Bronchial epithelial cell (primary cell): ENCODE measurements around the gene TGFB1I1. TPM values are rescaled to one million over a fixed set of nuclear protein-coding genes. Genes with fewer than 3 reads are reported as not detected.
"Not testable (repeated sequence)": the region's sequence is repeated elsewhere in the genome, so short reads cannot be mapped to it uniquely, and the experiment has no call there.

ENCODE experiments used
- DNase-seq: peaks from one replicate; pipeline ENCODE4 v3.0.0-alpha.2; 2010; ENCODE audit warnings: low read depth
- FAIRE-seq: peaks from 2 replicates; lab custom pipeline; 2011; peaks lifted over from hg19 to GRCh38; lab: Jason Lieb, UNC
- H3K27me3 ChIP-seq: 2 replicates; pipeline ENCODE4 v1.5.1; 2011; ENCODE audit warnings: low read length; ENCODE audit not compliant: control insufficient read depth, insufficient read depth
- H3K36me3 ChIP-seq: 2 replicates; pipeline ENCODE4 v1.5.1; 2011; ENCODE audit warnings: low read length; ENCODE audit not compliant: control insufficient read depth, insufficient read depth
- H3K4me3 ChIP-seq: 2 replicates; pipeline ENCODE4 v1.5.1; 2011; ENCODE audit warnings: mild to moderate bottlenecking, low read depth, low read length, control low read depth
- total RNA-seq: library from RNA; depleted of rRNA; stranded (reverse); fragments of >200 nt; gene quantifications from 2 replicates; pipeline ENCODE4 v1.2.1, GENCODE V29; 2014
- TF ChIP-seq, protein P1 (sequence below): IDR thresholded peaks from 2 replicates; pipeline ENCODE4 v1.5.1; 2011; ENCODE audit warnings: mild to moderate bottlenecking, moderate library complexity, low read length, control low read depth, inconsistent platforms; ENCODE audit not compliant: insufficient read depth, severe bottlenecking

The TGFB1I1 gene
- total RNA-seq, 1 donor from 2014 or later = 1.6 TPM

DNA sequence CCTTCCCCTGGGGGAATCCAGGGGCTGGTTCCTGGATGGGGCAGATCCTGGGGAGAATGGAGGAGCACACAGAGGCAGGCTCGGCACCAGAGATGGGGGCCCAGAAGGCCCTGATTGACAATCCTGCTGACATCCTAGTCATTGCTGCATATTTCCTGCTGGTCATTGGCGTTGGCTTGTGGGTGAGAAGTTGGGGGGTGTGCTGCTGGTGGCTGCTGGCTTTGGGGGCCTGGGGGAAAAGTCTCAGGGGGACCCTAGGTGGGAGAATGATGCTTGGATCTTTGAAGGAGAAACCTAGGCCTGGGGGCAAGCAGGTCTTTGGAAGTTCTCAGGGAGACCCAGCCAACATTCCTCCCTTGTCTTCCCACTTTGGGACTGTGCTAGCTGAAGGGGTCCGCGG, 11.1 kb downstream of the TGFB1I1 start, which contains the start of gene SLC5A2:
Gene SLC5A2 (plus strand): TSS at position 43 of the 400 bp plus-strand sequence. CDS start 14 bp downstream, at position 57.
- Histone ChIP-seq H3K27me3 (peaks cover 2% of the 10 kb centered on the region), H3K4me3 (no peak within 1 kb of the TSS), H3K36me3 (no peaks in the 10 kb centered on the region)
- TF ChIP-seq, protein P1, sequence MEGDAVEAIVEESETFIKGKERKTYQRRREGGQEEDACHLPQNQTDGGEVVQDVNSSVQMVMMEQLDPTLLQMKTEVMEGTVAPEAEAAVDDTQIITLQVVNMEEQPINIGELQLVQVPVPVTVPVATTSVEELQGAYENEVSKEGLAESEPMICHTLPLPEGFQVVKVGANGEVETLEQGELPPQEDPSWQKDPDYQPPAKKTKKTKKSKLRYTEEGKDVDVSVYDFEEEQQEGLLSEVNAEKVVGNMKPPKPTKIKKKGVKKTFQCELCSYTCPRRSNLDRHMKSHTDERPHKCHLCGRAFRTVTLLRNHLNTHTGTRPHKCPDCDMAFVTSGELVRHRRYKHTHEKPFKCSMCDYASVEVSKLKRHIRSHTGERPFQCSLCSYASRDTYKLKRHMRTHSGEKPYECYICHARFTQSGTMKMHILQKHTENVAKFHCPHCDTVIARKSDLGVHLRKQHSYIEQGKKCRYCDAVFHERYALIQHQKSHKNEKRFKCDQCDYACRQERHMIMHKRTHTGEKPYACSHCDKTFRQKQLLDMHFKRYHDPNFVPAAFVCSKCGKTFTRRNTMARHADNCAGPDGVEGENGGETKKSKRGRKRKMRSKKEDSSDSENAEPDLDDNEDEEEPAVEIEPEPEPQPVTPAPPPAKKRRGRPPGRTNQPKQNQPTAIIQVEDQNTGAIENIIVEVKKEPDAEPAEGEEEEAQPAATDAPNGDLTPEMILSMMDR = no peak
- FAIRE-seq (no peak), DNase-seq (no peak)

DNA sequence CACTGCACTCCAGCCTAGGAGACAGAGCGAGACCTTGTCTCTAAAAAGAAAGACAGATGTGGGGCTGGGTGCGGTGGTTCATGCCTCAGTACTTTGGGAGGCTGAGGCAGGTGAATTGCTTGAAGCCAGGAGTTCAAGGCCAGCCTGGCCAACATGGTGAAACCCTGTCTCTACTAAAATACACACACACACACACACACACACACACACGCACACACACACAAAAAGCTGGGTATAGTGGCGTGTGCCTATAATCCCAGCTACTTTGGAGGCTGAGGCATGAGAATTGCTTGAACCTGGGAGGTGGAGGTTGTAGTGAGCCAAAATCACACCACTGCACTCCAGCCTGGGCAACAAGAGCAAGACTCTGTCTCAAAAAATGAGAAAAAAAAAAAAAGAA, 12.1 kb downstream of the TGFB1I1 start:
- not testable (repeated sequence) for DNase-seq, H3K36me3 ChIP-seq, FAIRE-seq, H3K4me3 ChIP-seq, H3K27me3 ChIP-seq

DNA sequence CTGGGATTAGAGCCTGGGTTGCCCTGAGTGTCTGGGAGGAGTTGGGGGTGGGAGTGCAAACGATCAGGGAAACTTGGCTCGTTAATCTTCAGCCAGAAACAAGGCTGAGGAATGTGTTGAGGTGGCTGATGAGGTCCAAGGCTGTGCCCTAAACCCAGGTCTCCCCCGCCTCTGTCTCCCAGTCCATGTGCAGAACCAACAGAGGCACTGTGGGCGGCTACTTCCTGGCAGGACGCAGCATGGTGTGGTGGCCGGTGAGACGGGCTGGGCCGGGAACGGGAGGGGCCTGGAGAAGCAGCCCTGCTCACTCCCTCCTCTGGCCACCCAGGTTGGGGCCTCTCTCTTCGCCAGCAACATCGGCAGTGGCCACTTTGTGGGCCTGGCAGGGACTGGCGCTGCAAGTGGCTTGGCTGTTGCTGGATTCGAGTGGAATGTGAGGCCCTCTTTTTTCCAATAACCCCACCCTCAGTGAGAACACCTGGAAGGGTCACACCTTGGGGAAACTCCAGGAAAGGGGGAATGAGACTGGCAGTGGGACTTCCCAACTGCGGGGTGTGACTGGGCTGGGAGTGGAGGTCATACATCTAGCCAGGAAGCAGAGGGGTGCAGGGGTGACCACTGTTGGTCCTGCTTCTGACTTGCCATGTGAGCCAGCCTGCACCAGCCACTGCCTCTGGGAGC, 12.7 kb downstream of the TGFB1I1 start:
- TF ChIP-seq, protein P1 = no peak
- Histone ChIP-seq H3K4me3 (no peak overlapping the region), H3K36me3 (no peaks in the 10 kb centered on the region), H3K27me3 (peaks cover 2% of the 10 kb centered on the region)
- FAIRE-seq = no peak
- DNase-seq = no peak

DNA sequence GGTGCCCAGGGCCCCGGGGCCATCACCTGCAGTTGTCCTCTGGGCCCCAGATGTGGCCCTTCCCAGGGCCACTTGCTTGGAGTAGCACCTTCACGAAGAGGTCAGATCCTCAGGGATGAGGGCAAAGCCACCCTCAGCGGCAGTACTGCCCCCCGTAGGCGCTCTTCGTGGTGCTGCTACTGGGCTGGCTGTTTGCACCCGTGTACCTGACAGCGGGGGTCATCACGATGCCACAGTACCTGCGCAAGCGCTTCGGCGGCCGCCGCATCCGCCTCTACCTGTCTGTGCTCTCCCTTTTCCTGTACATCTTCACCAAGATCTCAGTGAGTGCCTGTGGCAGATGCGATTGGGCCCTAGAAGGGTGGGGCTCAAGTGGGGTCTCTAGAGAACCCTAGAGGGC, 13.6 kb downstream of the TGFB1I1 start:
- no peak for FAIRE-seq
- DNase-seq = no peak
- TF ChIP-seq, protein P1 = no peak
- Histone ChIP-seq H3K27me3 (peaks cover 2% of the 10 kb centered on the region), H3K36me3 (peaks cover 1% of the 10 kb centered on the region), H3K4me3 (no peak overlapping the region)

DNA sequence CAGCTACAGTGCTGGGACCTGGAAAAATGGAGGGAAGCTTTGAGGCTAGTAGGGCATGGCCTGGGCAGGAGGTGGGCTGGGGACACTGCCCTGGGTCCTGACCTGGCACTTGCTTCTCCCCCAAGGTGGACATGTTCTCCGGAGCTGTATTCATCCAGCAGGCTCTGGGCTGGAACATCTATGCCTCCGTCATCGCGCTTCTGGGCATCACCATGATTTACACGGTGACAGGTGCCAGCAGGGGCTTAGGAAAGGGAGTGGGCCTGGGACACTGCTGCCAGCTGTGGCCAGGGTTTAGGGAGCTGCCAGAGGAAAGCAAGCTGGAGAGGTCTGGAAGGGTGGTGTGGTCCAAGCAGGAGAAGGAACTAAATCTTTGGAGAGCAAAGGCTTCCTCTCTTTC, 14.1 kb downstream of the TGFB1I1 start:
- Histone ChIP-seq H3K27me3 (peaks cover 2% of the 10 kb centered on the region), H3K4me3 (no peak overlapping the region), H3K36me3 (peaks cover 2% of the 10 kb centered on the region)
- no peak for DNase-seq
- TF ChIP-seq, protein P1 = no peak
- no peak for FAIRE-seq

DNA sequence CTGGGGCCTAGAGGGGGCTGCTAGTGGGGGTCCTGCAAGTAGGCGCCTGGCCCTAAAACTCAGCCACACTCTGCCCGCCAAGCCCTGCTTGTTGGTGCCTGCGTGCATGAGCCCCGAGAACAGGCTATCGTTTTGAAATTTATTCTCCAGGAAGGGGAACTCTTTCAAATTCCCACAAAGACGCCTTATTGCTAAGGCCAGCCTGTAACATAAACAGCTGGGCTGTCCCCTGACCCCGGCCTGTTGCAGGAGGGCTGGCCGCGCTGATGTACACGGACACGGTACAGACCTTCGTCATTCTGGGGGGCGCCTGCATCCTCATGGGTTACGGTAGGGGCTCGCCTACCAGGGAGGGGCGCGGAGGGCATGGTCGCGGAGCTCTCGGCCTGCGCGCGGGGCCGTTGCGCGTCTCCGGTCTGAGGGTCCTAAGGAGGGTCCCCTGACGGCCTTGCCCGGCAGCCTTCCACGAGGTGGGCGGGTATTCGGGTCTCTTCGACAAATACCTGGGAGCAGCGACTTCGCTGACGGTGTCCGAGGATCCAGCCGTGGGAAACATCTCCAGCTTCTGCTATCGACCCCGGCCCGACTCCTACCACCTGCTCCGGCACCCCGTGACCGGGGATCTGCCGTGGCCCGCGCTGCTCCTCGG, 15.2 kb downstream of the TGFB1I1 start:
- peaks cover 4% of the 10 kb centered on the region for H3K36me3 ChIP-seq
- DNase-seq (no peak), FAIRE-seq (no peak)
- TF ChIP-seq, protein P1 = no peak
- H3K4me3 ChIP-seq = peak overlapping the region; percentile 54
- peaks cover 2% of the 10 kb centered on the region for H3K27me3 ChIP-seq
